Astrocyte (in vitro differentiated cells and primary cell): ENCODE results near the gene KEL.

Experiments
- CTCF ChIP-seq: IDR thresholded peaks from 2 replicates; pipeline ENCODE4 v1.5.1; 2011; ENCODE audit warnings: low read depth, mild to moderate bottlenecking, inconsistent platforms, low read length, moderate library complexity; ENCODE audit not compliant: insufficient read depth
- EZH2 ChIP-seq: IDR thresholded peaks from 2 replicates; pipeline ENCODE4 v1.6.1; 2012; ENCODE audit warnings: mild to moderate bottlenecking, low read length, inconsistent platforms; ENCODE audit not compliant: insufficient read depth

GRCh38 chr7:142918901-142919300 lies 43.3 kb downstream of the KEL start:
- TF ChIP-seq CTCF (no peak), EZH2 (no peak)
